IPS DF 19.7 (cell line): ENCODE measurements around the gene RTN4R.
"Not testable (repeated sequence)": the region's sequence is repeated elsewhere in the genome, so short reads cannot be mapped to it uniquely, and the experiment has no call there.

Experiments used
- DNase-seq: peaks from one replicate; pipeline ENCODE4 v3.0.0-alpha.2; 2013; ENCODE audit warnings: low read depth, low spot score

The RTN4R gene

DNA sequence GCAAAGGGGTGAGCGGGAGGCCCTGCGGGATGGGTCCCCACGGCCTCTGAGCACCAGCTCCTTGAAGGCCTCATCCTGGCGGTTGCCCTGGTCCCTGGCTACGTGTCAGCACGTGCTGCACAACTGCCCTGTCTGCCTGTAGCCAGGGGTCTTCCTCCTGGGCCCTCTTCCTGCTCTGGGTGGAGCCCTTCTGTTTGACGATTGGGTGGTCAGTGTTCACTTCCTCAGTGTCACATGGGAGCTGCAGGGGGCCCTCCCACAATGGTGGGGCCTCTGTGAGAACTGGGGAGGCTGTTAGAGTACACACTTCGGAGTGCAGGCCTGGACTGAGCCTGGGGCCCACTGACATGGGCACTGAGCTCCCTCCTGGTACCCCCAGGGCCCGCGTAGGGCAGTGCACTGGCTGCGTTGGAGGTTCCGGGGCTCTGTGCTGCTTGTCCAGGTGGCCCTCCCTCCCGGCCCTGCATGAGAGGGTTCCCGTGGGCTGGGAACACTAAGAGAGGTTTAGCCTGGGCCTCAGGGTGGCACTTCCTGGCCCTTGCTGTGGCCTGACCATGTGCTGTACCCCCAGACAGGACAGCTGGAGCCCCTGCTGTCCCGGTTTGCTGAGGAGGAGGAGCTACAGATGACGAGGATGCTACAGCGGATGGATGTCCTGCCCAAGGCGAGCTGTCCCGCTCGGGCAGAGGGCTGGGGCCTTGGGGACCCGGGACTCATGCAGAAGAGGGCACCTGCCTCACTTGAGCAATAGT, 38.0 kb upstream of the RTN4R start:
- no peak for DNase-seq

- DNase-seq, result not testable (repeated sequence)
These were observed 37.2 kb upstream of the RTN4R start for GRCh38 chr22:20305230-20305893.

- no peak for DNase-seq
These were observed 36.5 kb upstream of the RTN4R start for GRCh38 chr22:20304646-20305045.

- not testable (repeated sequence) for DNase-seq
These were observed 35.1 kb upstream of the RTN4R start for GRCh38 chr22:20303229-20303534.

DNA sequence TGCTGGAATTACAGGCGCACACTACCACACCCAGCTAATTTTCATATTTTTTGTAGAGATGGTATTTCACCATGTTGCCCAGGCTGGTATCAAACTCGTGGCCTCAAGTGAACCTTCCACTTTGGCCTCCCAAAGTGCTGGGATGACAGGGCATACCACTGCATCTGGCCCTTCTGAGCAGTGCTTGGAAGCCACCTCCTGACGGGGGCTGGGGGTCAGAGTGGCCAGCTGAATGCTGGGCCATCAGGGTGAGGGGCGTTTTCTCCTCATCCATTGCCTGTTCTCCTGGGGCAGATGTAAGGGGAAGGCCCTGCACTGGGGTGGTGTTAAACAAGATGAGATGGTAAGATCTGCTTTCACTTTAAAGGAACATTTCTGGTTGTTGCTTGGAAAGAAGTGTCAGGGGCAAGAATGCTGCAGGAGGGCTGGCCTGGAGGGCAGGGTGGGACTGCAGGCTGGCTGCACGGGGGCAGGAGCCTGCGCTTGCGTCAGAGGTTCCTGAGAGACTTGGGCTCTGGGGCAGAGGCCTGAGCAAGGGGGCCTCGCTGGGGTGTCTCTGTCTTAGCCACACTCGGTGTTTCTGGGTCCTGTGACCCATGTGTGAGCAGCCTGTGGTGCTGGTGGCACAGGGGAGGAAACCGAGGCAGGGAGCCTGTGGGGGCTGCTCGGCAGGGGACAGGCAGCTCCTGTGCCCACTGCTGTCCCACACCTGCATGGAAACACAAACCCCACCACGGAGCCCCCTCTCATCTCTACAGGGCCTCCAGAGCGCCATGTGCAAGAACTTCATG, 34.5 kb upstream of the RTN4R start:
- no peak for DNase-seq

DNA sequence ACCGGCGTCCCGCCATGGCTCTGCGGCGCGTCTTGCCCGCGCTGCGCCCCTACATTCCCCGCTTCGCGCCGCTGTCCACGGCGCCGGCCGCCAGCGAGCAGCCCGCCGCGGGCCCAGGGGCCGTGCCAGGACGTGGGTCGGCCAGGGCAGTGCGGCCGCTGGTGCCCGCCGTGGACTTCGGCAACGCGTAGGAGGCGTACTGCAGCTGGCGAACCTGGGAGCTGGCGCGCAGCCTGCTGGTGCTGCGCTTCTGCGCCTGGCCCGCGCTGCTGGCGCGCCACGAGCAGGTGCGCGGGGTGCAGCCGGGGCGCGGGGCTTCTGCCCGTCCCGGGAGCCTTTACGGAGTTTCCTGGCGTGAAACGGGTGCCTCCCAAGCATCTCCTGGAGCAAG, 31.6 kb upstream of the RTN4R start:
- DNase-seq, result no peak

- DNase-seq, result no peak
These were observed 31.0 kb upstream of the RTN4R start for GRCh38 chr22:20298803-20299745.

DNA sequence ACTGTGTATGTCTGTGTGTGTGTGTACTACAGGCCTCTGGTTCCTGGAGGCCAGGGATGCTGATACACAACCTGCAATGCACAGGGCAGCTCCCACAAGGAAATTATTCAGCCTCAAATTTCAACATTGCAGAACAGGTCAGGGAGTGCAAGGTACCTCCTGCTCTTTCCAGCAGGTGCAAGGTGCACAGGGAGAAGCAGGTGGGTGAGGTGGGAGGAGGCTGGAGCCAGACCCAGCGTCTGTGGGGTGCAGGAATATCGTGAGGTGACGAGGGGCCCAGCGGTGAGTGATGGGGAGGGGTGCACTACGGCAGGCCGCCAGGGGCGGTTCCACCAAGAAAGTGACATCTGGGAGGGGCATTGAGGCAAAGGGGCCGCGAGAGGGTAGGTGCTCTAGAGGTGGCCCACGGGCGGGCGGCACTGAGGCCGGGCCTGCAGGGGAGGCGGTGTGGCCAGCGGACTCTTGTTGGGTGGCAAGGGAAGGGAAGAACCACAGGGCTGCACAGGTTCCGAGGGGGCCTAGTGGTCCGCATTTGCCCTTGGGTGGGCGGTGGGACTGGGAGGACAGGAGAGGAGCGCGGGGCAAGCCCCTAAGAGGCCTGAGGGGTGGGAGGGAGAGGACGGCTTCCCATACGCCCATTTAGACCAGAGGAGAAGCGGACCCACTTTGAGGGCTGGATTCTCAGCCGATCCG, 30.1 kb upstream of the RTN4R start:
- no peak for DNase-seq

DNA sequence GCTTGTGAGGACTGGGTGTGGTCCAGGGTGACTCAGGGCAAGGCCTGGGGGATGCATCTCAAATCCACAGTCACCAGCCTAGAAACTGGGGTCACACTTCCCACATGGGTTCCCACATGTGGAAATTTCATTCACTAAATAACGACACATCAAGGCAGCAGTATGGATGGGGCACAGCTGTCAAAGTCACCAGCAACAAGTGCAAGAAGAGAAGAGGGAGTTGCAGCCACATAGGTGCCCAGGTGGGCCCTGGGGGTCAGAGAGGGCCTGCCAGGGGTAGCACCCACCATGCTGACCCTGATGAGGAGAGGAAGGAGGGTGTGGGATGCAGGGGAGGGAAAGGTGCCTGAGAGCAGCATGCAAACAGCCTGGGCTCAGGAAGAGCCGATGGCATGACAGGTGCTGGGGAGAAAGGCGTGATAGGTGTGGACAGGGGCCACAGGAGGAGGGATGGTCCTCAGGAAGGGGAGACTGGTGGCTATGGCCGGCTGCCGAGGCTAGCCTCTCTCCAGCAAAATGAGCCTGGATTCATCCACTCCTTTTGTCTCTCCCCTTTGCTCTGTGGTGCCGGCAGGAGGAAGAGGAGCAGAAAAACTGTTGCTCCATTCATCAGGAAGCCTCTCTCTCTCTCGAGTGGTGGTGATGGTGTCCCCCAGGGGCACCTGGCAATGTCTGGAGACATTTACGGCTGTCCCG, 29.4 kb upstream of the RTN4R start:
- DNase-seq, result no peak

DNA sequence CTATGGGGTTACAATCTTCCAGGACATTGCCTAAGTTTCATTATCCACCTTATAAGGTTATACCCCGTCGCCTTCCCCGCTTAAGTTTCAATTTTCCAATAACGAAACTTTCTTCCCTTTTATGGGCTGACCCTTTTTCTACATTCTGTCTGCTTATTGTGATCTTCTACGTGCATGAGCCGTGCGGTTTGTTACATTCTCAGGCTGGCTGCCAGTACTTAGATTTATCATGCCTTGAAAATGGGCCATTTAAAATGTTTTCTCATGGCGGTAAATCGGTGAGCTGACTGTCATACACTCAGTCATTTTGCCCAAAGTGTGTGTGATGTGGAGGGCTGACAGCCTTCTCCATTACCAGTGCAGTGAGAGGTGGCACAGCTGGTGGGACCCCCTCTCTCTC, 28.5 kb upstream of the RTN4R start:
- DNase-seq, result no peak

DNA sequence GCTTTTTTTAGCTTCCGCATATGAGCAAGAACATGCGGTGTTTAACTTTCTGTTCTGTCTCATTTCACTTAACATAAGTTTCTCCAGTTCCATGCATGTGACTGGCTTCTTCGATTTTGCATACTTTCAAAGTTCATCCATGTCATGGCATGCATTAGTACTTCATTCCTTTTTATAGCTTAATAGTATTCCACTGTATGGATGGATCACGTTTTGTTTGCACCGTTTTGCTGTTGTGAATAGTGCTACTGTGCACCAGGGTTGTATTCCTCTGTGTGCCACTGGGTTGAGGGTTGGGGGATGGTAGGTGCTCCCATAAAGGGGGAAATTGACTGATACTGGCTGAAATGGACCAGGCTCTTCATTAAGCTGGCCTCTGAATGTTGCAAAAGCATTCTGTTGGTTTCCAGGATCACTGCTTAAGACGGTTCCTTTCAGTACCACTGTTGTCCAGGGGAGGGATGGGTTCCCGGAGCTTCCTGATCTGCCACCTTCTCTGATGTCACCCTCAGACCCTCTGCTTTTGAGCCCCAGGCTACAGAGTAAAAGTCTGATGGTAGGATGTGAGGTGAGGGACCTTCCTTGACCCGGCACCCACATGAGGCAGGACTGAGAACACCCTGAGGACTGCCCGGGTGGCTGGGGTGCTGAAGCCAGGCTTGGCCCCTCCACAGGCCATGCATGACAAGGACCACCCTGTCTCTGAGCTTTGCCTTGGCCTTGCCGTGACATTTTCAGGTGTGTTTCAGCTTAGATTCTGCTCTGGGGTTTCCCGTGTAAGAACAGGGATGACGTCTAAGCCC, 27.3 kb upstream of the RTN4R start:
- no peak for DNase-seq

- DNase-seq, result no peak
These were observed 24.6 kb upstream of the RTN4R start for GRCh38 chr22:20292673-20293232.

DNA sequence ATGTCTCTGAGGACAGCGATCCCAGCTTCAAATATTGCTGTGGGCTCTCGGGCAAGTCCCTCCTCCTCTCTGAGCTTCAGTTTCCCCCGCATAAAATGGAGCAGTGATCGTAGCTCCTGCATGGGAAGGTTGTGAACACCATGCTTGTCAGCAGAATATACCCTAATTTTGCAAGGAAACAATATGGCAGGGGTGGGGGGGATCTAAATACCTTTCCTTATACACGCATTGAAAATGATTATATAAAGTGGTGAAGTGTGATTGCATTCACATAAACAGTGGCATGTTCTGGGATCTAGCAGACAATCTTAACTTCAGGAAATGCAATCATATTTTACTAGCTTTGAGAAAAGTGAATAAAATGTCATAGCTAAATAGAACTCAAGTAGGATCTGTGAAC, 24.0 kb upstream of the RTN4R start:
- no peak for DNase-seq

GRCh38 chr22:20291604-20292063, 23.5 kb upstream of the RTN4R start:
- no peak for DNase-seq

GRCh38 chr22:20291249-20291586, 23.1 kb upstream of the RTN4R start:
- DNase-seq, result no peak

DNA sequence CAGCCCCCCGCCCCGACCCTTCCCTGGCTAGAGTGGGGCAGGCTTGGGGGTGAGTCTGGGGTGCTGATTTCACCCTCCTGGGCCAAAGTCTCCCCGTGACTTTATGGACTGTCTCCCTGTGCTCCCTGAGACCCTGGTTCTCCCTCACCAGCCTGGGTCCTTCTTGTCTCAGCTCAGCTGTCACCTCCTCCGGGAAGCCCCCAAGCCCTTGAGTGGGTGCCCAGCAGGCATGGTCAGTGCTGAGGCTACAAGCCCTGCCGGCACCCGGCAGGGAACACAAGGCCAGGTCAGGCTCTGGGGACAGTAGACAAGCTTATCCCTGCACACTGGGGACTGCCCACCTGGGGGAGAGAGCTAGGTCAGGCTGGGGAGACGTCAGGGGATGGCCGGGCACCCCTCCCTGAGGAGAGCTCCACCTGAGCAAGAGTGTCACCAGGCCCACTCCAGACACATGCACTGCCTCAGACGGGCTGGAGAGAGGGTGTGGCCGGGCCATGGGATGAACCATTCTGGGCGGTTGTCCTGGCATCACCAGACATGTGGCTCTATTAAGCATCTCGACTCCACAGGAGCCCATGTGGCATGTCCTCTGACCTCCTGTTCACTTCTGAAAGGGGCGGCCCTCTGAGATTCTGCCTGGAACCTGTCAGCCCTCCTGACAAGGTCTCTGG, 22.6 kb upstream of the RTN4R start:
- DNase-seq, result no peak

GRCh38 chr22:20290045-20290392, 21.9 kb upstream of the RTN4R start:
- DNase-seq, result no peak

GRCh38 chr22:20289182-20290044, 21.3 kb upstream of the RTN4R start:
- DNase-seq, result not testable (repeated sequence)
